ENCODE data around the gene GABRP. TPM values are rescaled to one million over a fixed set of nuclear protein-coding genes. Genes with fewer than 3 reads are reported as not detected.

GABRP gene
- total and polyA plus RNA-seq, 2 donors (not counting 3 experiments of a cell fraction or from before 2014, with no cell fraction given): 0.66 to 3.0 TPM

- ChIA-PET POLR2A (no interaction called here), CTCF (interaction anchor here (0.8 to 13.5 kb wide), 2 partner anchors 47 to 601 kb away, joined by 4 to 452 read pairs; partner anchors contain the start of gene GABRP)
- FAIRE-seq: no peak
These were observed 41.7 kb upstream of the GABRP start for GRCh38 chr5:170741801-170742200.

More at GRCh38 chr5:170741801-170742200, 41.7 kb upstream of the GABRP start:
- peaks cover 6% of the 10 kb centered on the region for H3K4me1 ChIP-seq (ENCODE audit: control insufficient read depth, extremely low read depth, insufficient read depth, low read length)
- no TSS peak for BruUV-seq (replicated peaks)
- H4K20me1 ChIP-seq (replicated peaks; ENCODE audit: control insufficient read depth, extremely low read depth, insufficient read depth, low read length): no peaks in the 10 kb centered on the region
- H3K9me3 ChIP-seq (replicated peaks; ENCODE audit: control insufficient read depth, insufficient read depth, low read length): no peaks in the 10 kb centered on the region
- no peaks in the 10 kb centered on the region for H3K36me3 ChIP-seq (ENCODE audit: control insufficient read depth in 2 of 2, extremely low read depth in 1 of 2, insufficient read depth in 2 of 2, low read length in 2 of 2)
- TF ChIP-seq EZH2 (IDR thresholded peaks at IDR 0.05; ENCODE audit: borderline replicate concordance, low read depth, low read length, severe bottlenecking): no peak
- no peak for TF ChIP-seq CTCF (IDR thresholded peaks at IDR 0.05; ENCODE audit: extremely low read depth in 1 of 2, insufficient read depth in 1 of 2, low read depth in 1 of 2, low read length in 2 of 2)
- no peak for TF ChIP-seq MYC (IDR thresholded peaks at IDR 0.05; ENCODE audit: low read depth, low read length)
- no peak for TF ChIP-seq POLR2AphosphoS5 (IDR thresholded peaks at IDR 0.05; ENCODE audit: insufficient read depth, low read depth, low read length)
- no peak for TF ChIP-seq MAX (IDR thresholded peaks at IDR 0.05; ENCODE audit: insufficient read depth, insufficient read length)
- TF ChIP-seq FOS (IDR thresholded peaks at IDR 0.05; ENCODE audit: borderline replicate concordance, insufficient read depth, low read length): no peak
- H3K27me3 ChIP-seq (ENCODE audit: control insufficient read depth in 2 of 2, insufficient read depth in 2 of 2, low read length in 2 of 2): no peaks in the 10 kb centered on the region
- H2AFZ ChIP-seq (ENCODE audit: low read depth, low read length): no peak overlapping the region
- intact Hi-C loops (cut with micrococcal nuclease): loop anchor here (5.0 kb wide), 1 partner anchor 176 kb away; no protein-coding TSS in a partner anchor
- H3K4me2 ChIP-seq (ENCODE audit: insufficient read depth, low read length): no peak overlapping the region
- no peak for DNase-seq (ENCODE audit: low read depth, low spot score)
- no peaks in the 10 kb centered on the region for H3K79me2 ChIP-seq (ENCODE audit: control insufficient read depth, insufficient read depth, low read length)
- H3K9ac ChIP-seq (replicated peaks; ENCODE audit: extremely low read depth, insufficient read depth, low read length): no peak overlapping the region
- H3K27ac ChIP-seq (ENCODE audit: insufficient read depth, low read depth, low read length): no peak overlapping the region
- dilution Hi-C loops (cut with MboI; ENCODE audit: extremely low pct_ligation_motif_present, low sequenced_read_pairs): no loop called here
- H3K4me3 ChIP-seq (replicated peaks in 1 of 3; ENCODE audit: insufficient read depth in 1 of 3, low read depth in 1 of 3, low read length in 3 of 3): no peak overlapping the region
- no peaks in the 10 kb centered on the region for H3K9me1 ChIP-seq (replicated peaks; ENCODE audit: control insufficient read depth, extremely low read depth, insufficient read depth, low read length)

Measured in endothelial cell of umbilical vein (primary cell).